Measurements from ENCODE around the gene TM4SF4.

TM4SF4 gene

DNA sequence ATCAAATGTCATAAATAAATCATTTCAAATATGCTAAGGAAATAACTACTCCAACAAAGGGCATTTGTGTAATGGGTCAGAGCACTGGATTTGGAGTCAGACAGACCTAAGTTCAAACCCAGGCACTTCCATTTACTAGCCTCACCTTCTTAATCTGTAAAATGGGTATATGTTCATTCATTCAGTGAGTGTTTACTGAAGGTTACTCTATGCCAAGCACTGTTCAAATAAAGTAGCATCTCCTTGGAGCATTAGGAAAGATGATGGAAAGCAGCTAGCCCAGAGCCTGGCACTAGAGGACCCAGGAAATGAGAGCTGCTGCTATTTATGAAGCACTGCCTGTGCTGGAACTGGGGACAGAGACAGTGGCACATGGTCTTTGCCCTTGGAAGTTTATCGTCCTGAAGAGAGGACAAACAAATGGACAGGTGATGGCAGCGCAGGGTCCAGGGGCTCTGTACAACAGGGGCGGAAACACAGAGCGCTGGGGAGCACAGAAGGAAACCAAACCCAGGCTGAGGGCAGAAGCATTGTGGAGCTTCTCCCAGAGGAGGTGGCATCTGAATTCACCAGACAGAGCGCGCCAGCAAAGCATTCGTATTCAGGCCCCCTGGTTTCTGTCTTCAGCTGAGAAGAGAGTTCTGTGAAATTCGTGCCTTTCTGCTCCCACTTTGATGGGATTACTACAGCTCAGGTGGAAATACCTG is 19.0 kb downstream of the TM4SF4 start:
- no peak for DNase-seq (ENCODE audit: low read depth, low spot score)
- CTCF ChIA-PET = interaction anchor here (0.7 to 4.4 kb wide), 21 partner anchors 9 to 315 kb away, joined by 3 to 42 read pairs (median 4); partner anchors contain the start of genes ANKUB1 and TM4SF4
- H3K4me3 ChIP-seq (ENCODE audit: low read depth, low read length) = no peak overlapping the region
- TF ChIP-seq, protein P1, sequence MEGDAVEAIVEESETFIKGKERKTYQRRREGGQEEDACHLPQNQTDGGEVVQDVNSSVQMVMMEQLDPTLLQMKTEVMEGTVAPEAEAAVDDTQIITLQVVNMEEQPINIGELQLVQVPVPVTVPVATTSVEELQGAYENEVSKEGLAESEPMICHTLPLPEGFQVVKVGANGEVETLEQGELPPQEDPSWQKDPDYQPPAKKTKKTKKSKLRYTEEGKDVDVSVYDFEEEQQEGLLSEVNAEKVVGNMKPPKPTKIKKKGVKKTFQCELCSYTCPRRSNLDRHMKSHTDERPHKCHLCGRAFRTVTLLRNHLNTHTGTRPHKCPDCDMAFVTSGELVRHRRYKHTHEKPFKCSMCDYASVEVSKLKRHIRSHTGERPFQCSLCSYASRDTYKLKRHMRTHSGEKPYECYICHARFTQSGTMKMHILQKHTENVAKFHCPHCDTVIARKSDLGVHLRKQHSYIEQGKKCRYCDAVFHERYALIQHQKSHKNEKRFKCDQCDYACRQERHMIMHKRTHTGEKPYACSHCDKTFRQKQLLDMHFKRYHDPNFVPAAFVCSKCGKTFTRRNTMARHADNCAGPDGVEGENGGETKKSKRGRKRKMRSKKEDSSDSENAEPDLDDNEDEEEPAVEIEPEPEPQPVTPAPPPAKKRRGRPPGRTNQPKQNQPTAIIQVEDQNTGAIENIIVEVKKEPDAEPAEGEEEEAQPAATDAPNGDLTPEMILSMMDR (IDR thresholded peaks at IDR 0.05; ENCODE audit: insufficient read depth, low read length, missing control alignments) = no peak
- POLR2A ChIA-PET = no interaction called here

- DNase-seq (ENCODE audit: low read depth, low spot score) = no peak
- POLR2A ChIA-PET = no interaction called here
- TF ChIP-seq, protein P1 (IDR thresholded peaks at IDR 0.05; ENCODE audit: insufficient read depth, low read length, missing control alignments) = peak; percentile 83
- H3K4me3 ChIP-seq (ENCODE audit: low read depth, low read length) = no peak overlapping the region
- CTCF ChIA-PET = interaction anchor here (0.7 to 4.4 kb wide), 32 partner anchors 8 to 320 kb away, joined by 3 to 42 read pairs (median 4); partner anchors contain the start of genes ANKUB1, COMMD2 and TM4SF4
Measured at GRCh38 chr3:149494022-149494758, 19.7 kb downstream of the TM4SF4 start.

DNA sequence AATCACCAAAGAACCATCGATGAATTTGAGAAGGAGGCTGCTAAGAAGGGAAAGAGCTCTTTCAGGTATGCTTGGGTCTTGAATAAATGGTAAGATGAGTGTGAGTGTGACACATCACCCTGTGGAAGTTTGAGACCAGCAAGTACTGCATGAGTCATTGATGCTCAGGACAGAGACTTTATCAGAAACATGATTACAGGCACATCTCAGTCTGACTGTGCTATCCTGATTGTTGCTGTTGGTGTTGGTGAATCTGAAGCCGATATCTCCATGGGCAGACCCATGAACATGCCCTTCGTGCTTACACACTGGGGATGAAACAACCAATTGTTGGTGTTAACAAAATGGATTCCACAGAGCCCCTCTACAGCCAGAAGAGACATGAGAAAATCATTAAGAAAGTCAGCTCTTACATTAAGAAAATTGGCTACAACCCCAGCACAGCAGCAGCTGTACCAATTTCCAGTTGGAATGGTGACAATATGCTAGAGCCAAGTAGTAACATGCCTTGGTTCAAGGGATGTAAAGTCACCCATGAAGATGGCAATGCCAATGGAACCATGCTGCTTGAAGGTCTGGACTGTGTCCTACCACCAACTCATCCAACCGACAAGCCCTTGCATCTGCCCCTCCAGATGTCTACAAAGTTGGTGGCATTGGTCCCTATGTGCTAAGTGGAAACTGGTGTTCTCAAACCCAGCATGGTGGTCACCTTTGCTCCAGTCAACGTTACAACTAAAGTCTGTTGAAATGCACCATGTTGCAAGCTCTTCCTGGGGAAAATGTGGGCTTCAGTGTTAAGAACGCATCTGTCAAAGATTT is 20.5 kb downstream of the TM4SF4 start:
- CTCF ChIA-PET = interaction anchor here (0.7 to 4.4 kb wide), 29 partner anchors 8 to 320 kb away, joined by 3 to 42 read pairs (median 5); partner anchors contain the start of genes ANKUB1, COMMD2 and TM4SF4
- POLR2A ChIA-PET = no interaction called here
- TF ChIP-seq, protein P1 (IDR thresholded peaks at IDR 0.05; ENCODE audit: insufficient read depth, low read length, missing control alignments) = no peak

GRCh38 chr3:149495581-149496125 is 21.2 kb downstream of the TM4SF4 start:
- no peak for DNase-seq (ENCODE audit: low read depth, low spot score)
- ChIA-PET POLR2A (no interaction called here), CTCF (interaction anchor here (0.8 to 4.4 kb wide), 22 partner anchors 8 to 319 kb away, joined by 3 to 42 read pairs (median 4); partner anchors contain the start of genes COMMD2 and TM4SF4)
- H3K4me3 ChIP-seq (ENCODE audit: low read depth, low read length) = no peak overlapping the region
- TF ChIP-seq, protein P1 (IDR thresholded peaks at IDR 0.05; ENCODE audit: insufficient read depth, low read length, missing control alignments) = no peak

More for the DNA sequence above, 20.5 kb downstream of the TM4SF4 start:
- H3K4me3 ChIP-seq (ENCODE audit: low read depth, low read length) = no peak overlapping the region
- DNase-seq (ENCODE audit: low read depth, low spot score) = peak; percentile 47

GRCh38 chr3:149496891-149497290 is 22.4 kb downstream of the TM4SF4 start:
- TF ChIP-seq, protein P1 (IDR thresholded peaks at IDR 0.05; ENCODE audit: insufficient read depth, low read length, missing control alignments) = no peak
- ChIA-PET POLR2A (no interaction called here), CTCF (interaction anchor here (0.9 to 3.9 kb wide), 7 partner anchors 9 to 311 kb away, joined by 3 to 16 read pairs (median 3); no protein-coding TSS in a partner anchor)
- H3K4me3 ChIP-seq (ENCODE audit: low read depth, low read length) = no peak overlapping the region
- DNase-seq (ENCODE audit: low read depth, low spot score) = no peak
